Karpas-422 (cell line): ENCODE measurements around the gene BIN1. TPM values are rescaled to one million over a fixed set of nuclear protein-coding genes. Genes with fewer than 3 reads are reported as not detected.

ENCODE experiments used
- DNase-seq: peaks from one replicate; pipeline ENCODE4 v3.0.0-alpha.2; 2015
- H2AFZ ChIP-seq: fragments of 200-600 bp; sonication (generic); 2 replicates; pipeline ENCODE4 v1.6.1; 2014; ENCODE audit warnings: antibody characterized with exemption, low read length, mixed read lengths
- H3K27ac ChIP-seq: fragments of 200-600 bp; sonication (generic); 2 replicates; pipeline ENCODE4 v1.5.1; 2014; ENCODE audit warnings: mild to moderate bottlenecking, low read length, moderate library complexity
- H3K27me3 ChIP-seq: fragments of 200-600 bp; sonication (generic); 2 replicates; pipeline ENCODE4 v1.6.1; 2014; ENCODE audit warnings: low read length, mixed read lengths
- H3K36me3 ChIP-seq: fragments of 200-600 bp; sonication (generic); 2 replicates; pipeline ENCODE4 v1.6.1; 2014; ENCODE audit warnings: low read length, mixed read lengths; ENCODE audit not compliant: insufficient read depth
- H3K4me1 ChIP-seq: fragments of 200-600 bp; sonication (generic); 2 replicates; pipeline ENCODE4 v1.6.1; 2014; ENCODE audit warnings: mild to moderate bottlenecking, low read length, mixed read lengths
- H3K4me2 ChIP-seq: fragments of 200-600 bp; sonication (generic); 2 replicates; pipeline ENCODE4 v1.6.1; 2014; ENCODE audit warnings: low read length, low read depth, mild to moderate bottlenecking; ENCODE audit not compliant: poor library complexity, severe bottlenecking
- H3K4me3 ChIP-seq: fragments of 200-600 bp; sonication (generic); 2 replicates; pipeline ENCODE4 v1.5.1; 2014; ENCODE audit warnings: mild to moderate bottlenecking, antibody characterized with exemption, low read length, mixed read lengths
- H3K79me2 ChIP-seq: fragments of 200-600 bp; sonication (generic); 2 replicates; pipeline ENCODE4 v1.6.1; 2014; ENCODE audit warnings: mild to moderate bottlenecking, low read length, mixed read lengths
- H3K9ac ChIP-seq: fragments of 200-600 bp; sonication (generic); 2 replicates; pipeline ENCODE4 v1.6.0; 2014; ENCODE audit warnings: low read length
- H3K9me2 ChIP-seq: fragments of 200-600 bp; sonication (generic), shearing (Covaris generic); replicated peaks from 2 replicates; pipeline ENCODE4 v1.6.0; 2014; ENCODE audit warnings: mild to moderate bottlenecking, low read length, moderate library complexity; ENCODE audit not compliant: insufficient read depth
- H3K9me3 ChIP-seq: fragments of 300-700, 200-600 bp; sonication (generic); 2 replicates; pipeline ENCODE4 v1.6.1; 2014; ENCODE audit warnings: low read length, mixed read lengths
- H4K20me1 ChIP-seq: fragments of 200-600 bp; sonication (generic); 2 replicates; pipeline ENCODE4 v1.6.1; 2014; ENCODE audit warnings: mild to moderate bottlenecking, antibody characterized with exemption, low read length, low read depth; ENCODE audit not compliant: insufficient read depth
- total RNA-seq: library from RNA; depleted of rRNA; stranded (reverse); fragments of >200 nt; shearing (Covaris generic); gene quantifications from 2 replicates; pipeline ENCODE4 v1.2.3, GENCODE V29; 2014; ENCODE audit warnings: low replicate concordance

BIN1 gene
- total RNA-seq, 1 experiment from 2014 or later = 8.4 TPM

- DNase-seq = no peak
- Histone ChIP-seq H3K27me3 (no peaks in the 10 kb centered on the region), H2AFZ (no peak overlapping the region), H3K27ac (no peak overlapping the region), H3K9ac (no peak overlapping the region), H3K4me1 (no peaks in the 10 kb centered on the region), H3K4me2 (no peak overlapping the region), H3K4me3 (no peak overlapping the region), H3K9me3 (no peaks in the 10 kb centered on the region), H3K79me2 (no peaks in the 10 kb centered on the region), H3K36me3 (no peaks in the 10 kb centered on the region), H4K20me1 (no peaks in the 10 kb centered on the region), H3K9me2 (no peaks in the 10 kb centered on the region)
These were observed 30.8 kb upstream of the BIN1 start for GRCh38 chr2:127137741-127138140.

DNA sequence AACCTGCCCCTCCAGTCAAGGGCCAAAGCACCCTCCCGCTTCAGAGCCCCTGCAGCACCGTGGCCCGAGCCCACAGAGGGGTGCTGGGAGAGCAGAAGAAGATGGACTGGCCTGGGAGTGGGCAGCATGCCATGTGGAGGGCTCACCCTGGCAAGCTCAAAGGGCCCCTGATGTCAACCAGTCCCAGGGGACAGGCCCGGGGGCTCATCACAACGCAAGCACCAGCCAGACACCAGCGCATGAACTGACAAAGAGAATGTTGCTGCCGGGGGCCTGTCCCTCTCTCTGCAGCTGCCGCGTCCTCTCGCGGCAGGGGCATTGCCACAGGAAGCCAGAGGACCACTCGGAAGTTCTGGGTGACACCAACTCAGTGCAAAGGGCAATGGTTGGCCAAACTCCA, 30.3 kb upstream of the BIN1 start:
- Histone ChIP-seq H3K4me1 (no peaks in the 10 kb centered on the region), H3K9ac (no peak overlapping the region), H3K4me2 (no peak overlapping the region), H4K20me1 (no peaks in the 10 kb centered on the region), H3K9me2 (no peaks in the 10 kb centered on the region), H3K36me3 (no peaks in the 10 kb centered on the region), H2AFZ (no peak overlapping the region), H3K27ac (no peak overlapping the region), H3K79me2 (no peaks in the 10 kb centered on the region), H3K27me3 (no peaks in the 10 kb centered on the region), H3K9me3 (no peaks in the 10 kb centered on the region), H3K4me3 (no peak overlapping the region)
- DNase-seq = no peak

- H3K4me3 ChIP-seq = no peak overlapping the region
- no peak overlapping the region for H3K9ac ChIP-seq
- no peaks in the 10 kb centered on the region for H3K79me2 ChIP-seq
- H4K20me1 ChIP-seq = no peaks in the 10 kb centered on the region
- no peaks in the 10 kb centered on the region for H3K36me3 ChIP-seq
- H3K9me3 ChIP-seq = no peaks in the 10 kb centered on the region
- no peak overlapping the region for H3K4me2 ChIP-seq
- no peak for DNase-seq
- no peaks in the 10 kb centered on the region for H3K4me1 ChIP-seq
- no peaks in the 10 kb centered on the region for H3K27me3 ChIP-seq
- H2AFZ ChIP-seq = no peak overlapping the region; the same call in 1 of the 2 replicates
- no peak overlapping the region for H3K27ac ChIP-seq
- H3K9me2 ChIP-seq = no peaks in the 10 kb centered on the region
These were observed 28.2 kb upstream of the BIN1 start for GRCh38 chr2:127134833-127135830.

- Histone ChIP-seq H3K79me2 (no peaks in the 10 kb centered on the region), H3K4me1 (peaks cover under 1% of the 10 kb centered on the region), H3K27me3 (no peaks in the 10 kb centered on the region), H2AFZ (no peak overlapping the region), H4K20me1 (no peaks in the 10 kb centered on the region), H3K27ac (no peak overlapping the region), H3K4me3 (no peak overlapping the region), H3K4me2 (no peak overlapping the region), H3K36me3 (no peaks in the 10 kb centered on the region), H3K9me2 (no peaks in the 10 kb centered on the region), H3K9me3 (no peaks in the 10 kb centered on the region), H3K9ac (no peak overlapping the region)
- DNase-seq = no peak
These were observed 27.3 kb upstream of the BIN1 start for GRCh38 chr2:127134235-127134634.

GRCh38 chr2:127133793-127134192, 26.8 kb upstream of the BIN1 start:
- H3K27ac ChIP-seq = no peak overlapping the region
- H3K4me3 ChIP-seq = no peak overlapping the region
- no peak for DNase-seq
- H3K79me2 ChIP-seq = no peaks in the 10 kb centered on the region
- H3K4me1 ChIP-seq = peaks cover 5% of the 10 kb centered on the region
- H3K9me3 ChIP-seq = no peaks in the 10 kb centered on the region
- no peak overlapping the region for H2AFZ ChIP-seq
- H3K36me3 ChIP-seq = no peaks in the 10 kb centered on the region
- no peaks in the 10 kb centered on the region for H3K9me2 ChIP-seq
- H3K4me2 ChIP-seq = no peak overlapping the region
- H3K27me3 ChIP-seq = no peaks in the 10 kb centered on the region
- no peak overlapping the region for H3K9ac ChIP-seq
- H4K20me1 ChIP-seq = no peaks in the 10 kb centered on the region

DNA sequence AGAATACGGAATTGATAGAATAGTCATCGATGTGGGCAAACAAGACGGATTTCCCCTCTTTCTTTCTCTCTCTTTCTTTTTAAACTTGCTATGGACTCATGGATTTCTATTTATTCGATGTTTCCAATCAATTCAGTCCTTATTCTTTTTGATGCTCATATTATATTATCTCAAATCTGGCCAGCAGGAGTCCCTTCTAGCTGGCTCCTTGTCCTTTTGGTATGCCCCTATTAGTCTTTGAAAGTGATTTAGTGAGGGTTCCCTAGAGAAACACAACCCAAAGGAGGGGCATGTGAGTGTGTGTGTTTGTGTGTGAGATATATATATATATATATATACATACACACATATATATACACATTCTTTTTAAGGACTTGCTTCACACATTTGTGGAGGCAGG, 23.5 kb upstream of the BIN1 start:
- H3K4me1 ChIP-seq = peaks cover 37% of the 10 kb centered on the region
- H4K20me1 ChIP-seq = no peaks in the 10 kb centered on the region
- no peak for DNase-seq

GRCh38 chr2:127129937-127130336, 23.0 kb upstream of the BIN1 start:
- H3K27ac ChIP-seq = no peak overlapping the region
- no peak overlapping the region for H3K4me3 ChIP-seq
- H3K9me3 ChIP-seq = no peaks in the 10 kb centered on the region
- no peak overlapping the region for H3K4me2 ChIP-seq
- H3K9ac ChIP-seq = no peak overlapping the region
- no peaks in the 10 kb centered on the region for H3K9me2 ChIP-seq
- no peak overlapping the region for H2AFZ ChIP-seq
- no peaks in the 10 kb centered on the region for H3K36me3 ChIP-seq
- H4K20me1 ChIP-seq = no peaks in the 10 kb centered on the region
- DNase-seq = no peak
- no peaks in the 10 kb centered on the region for H3K79me2 ChIP-seq
- H3K27me3 ChIP-seq = no peaks in the 10 kb centered on the region
- H3K4me1 ChIP-seq = peaks cover 38% of the 10 kb centered on the region

More for the DNA sequence above, 23.5 kb upstream of the BIN1 start:
- Histone ChIP-seq H2AFZ (no peak overlapping the region), H3K36me3 (no peaks in the 10 kb centered on the region), H3K4me3 (no peak overlapping the region), H3K4me2 (no peak overlapping the region), H3K27me3 (no peaks in the 10 kb centered on the region), H3K9ac (no peak overlapping the region), H3K27ac (no peak overlapping the region), H3K9me2 (no peaks in the 10 kb centered on the region), H3K79me2 (no peaks in the 10 kb centered on the region), H3K9me3 (no peaks in the 10 kb centered on the region)

- Histone ChIP-seq H3K36me3 (no peaks in the 10 kb centered on the region), H4K20me1 (no peaks in the 10 kb centered on the region), H3K9ac (peak overlapping the region; percentile 50), H3K4me1 (peaks cover 38% of the 10 kb centered on the region), H3K4me3 (peak overlapping the region; percentile 50), H3K9me3 (no peaks in the 10 kb centered on the region), H3K27ac (peak overlapping the region; percentile 78), H3K9me2 (no peaks in the 10 kb centered on the region), H3K79me2 (no peaks in the 10 kb centered on the region), H3K27me3 (no peaks in the 10 kb centered on the region), H2AFZ (peak overlapping the region; percentile 95; the same call in 1 of the 2 replicates), H3K4me2 (peak overlapping the region; percentile 65)
- DNase-seq = peak; percentile 93
These were observed 21.5 kb upstream of the BIN1 start for GRCh38 chr2:127128445-127128904.
